ENCODE data around the gene RAD51B. TPM values are rescaled to one million over a fixed set of nuclear protein-coding genes. Genes with fewer than 3 reads are reported as not detected.
A peak's percentile ranks its signal among the peaks of the same experiment; 100 is the strongest.

RAD51B gene
- total and polyA plus RNA-seq, 3 donors from 2014 or later: 5.5 to 22.5 (median 19.1) TPM

DNA sequence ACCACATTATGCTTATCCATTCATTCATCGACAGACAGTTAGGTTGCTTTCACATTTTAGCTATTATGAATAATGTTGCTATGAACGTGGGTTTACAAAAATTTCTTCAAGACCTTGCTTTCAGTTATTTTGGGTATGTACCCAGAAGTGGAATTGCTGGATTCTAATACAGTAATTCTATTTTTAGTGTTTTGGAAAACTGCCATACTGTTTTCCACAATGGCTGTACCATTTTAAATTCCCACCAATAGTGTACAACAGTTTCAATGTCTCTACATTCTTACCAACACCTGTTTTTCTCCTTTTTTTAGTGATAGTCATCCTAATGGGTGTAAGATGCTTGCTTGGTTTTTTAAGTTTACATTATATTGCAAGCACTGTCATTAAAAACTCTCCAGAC, 825.8 kb downstream of the RAD51B start:
- 57 to 62% methylated on average over 2 of the region's 2 CpGs for WGBS, 2 donors
- no peak overlapping the region for H3K27ac ChIP-seq
- no peaks in the 10 kb centered on the region for H3K36me3 ChIP-seq (ENCODE audit: low read depth, missing control alignments)
- TF ChIP-seq, protein P1, sequence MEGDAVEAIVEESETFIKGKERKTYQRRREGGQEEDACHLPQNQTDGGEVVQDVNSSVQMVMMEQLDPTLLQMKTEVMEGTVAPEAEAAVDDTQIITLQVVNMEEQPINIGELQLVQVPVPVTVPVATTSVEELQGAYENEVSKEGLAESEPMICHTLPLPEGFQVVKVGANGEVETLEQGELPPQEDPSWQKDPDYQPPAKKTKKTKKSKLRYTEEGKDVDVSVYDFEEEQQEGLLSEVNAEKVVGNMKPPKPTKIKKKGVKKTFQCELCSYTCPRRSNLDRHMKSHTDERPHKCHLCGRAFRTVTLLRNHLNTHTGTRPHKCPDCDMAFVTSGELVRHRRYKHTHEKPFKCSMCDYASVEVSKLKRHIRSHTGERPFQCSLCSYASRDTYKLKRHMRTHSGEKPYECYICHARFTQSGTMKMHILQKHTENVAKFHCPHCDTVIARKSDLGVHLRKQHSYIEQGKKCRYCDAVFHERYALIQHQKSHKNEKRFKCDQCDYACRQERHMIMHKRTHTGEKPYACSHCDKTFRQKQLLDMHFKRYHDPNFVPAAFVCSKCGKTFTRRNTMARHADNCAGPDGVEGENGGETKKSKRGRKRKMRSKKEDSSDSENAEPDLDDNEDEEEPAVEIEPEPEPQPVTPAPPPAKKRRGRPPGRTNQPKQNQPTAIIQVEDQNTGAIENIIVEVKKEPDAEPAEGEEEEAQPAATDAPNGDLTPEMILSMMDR (IDR thresholded peaks at IDR 0.05): no peak
- no peak for TF ChIP-seq POLR2A (IDR thresholded peaks at IDR 0.05)
- H3K4me1 ChIP-seq: peaks cover 10% of the 10 kb centered on the region
- intact Hi-C loops (cut with DNase I; ENCODE audit: low total_unique reads): no loop called here
- DNase-seq: no peak
- no peak overlapping the region for H3K4me3 ChIP-seq
- H3K27me3 ChIP-seq: no peaks in the 10 kb centered on the region
- H3K9me3 ChIP-seq: no peaks in the 10 kb centered on the region

DNA sequence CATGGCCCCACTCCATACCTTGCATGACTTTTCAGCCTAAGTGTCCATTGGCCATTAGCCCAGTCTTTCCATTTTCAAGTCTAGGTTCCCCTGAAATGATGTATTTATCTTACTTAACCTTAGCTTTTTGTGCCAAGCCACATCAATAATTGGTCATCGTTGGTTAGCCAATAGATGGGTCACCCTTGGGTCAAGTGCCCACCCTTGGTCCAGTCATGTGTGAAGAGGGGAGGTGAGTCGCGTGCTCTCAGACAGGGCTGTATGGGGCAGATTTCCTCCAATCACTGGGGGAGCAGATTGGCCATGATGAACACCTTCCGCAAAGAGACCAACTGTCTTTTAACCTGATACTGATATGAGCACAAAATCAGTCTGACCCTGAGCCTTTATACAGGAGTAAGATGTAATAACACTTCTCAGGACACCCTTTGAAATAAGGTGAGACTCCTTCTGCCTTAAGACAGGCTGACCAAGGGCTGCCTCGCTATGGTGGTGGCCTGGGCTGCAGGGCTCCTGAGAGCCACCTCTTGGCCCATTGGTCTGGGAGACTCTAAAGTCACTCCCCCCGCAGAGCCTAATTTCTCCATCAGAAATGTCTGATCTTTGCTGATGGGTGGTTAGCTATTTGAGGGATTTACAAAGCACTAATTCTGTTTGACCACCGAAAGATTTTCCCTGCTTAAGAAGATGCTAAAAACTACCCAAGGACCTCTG, 830.1 kb downstream of the RAD51B start:
- whole genome bisulfite sequencing, 2 donors: 86 to 91% methylated on average over 7 of the region's 7 CpGs
- no peaks in the 10 kb centered on the region for H3K36me3 ChIP-seq (ENCODE audit: low read depth, missing control alignments)
- no peak overlapping the region for H3K4me3 ChIP-seq
- intact Hi-C loops (cut with DNase I; ENCODE audit: low total_unique reads): no loop called here
- H3K4me1 ChIP-seq: peaks cover 22% of the 10 kb centered on the region
- no peaks in the 10 kb centered on the region for H3K9me3 ChIP-seq
- no peak for DNase-seq
- TF ChIP-seq POLR2A (IDR thresholded peaks at IDR 0.05): no peak
- H3K27ac ChIP-seq: no peak overlapping the region
- no peaks in the 10 kb centered on the region for H3K27me3 ChIP-seq

DNA sequence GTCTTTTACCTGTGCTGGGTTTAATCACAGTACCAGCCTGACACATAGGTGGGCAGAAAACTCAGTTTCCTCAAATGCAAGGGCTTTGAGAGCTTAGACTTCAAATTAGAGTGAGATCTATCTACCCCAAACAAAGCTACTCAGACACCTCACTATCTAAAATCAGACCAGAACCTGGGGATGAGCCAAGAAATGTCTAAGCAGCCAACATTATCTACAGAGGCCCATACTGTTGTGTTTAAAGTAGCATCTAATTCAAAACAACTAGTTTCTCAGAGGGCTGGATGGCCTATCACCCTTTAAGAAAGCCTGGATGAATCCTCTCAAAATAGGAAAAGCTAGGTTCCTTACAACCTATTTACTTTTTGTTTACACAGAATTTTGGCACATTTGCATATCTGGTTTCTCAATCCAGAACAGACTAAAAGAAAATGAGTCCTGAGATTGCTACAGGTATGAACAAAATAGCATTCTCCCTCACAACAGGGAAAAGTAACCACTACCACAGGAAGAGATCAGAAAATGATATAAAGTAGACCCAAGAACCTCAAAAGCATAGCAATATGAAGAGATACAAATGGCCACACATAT, 830.9 kb downstream of the RAD51B start:
- TF ChIP-seq POLR2A (IDR thresholded peaks at IDR 0.05): no peak
- TF ChIP-seq, protein P1 (IDR thresholded peaks at IDR 0.05): no peak
- H3K9me3 ChIP-seq: no peaks in the 10 kb centered on the region
- intact Hi-C loops (cut with DNase I; ENCODE audit: low total_unique reads): no loop called here
- H3K27ac ChIP-seq: peak overlapping the region in 1 of 2 donors; percentile 70
- H3K4me3 ChIP-seq: no peak overlapping the region
- H3K27me3 ChIP-seq: no peaks in the 10 kb centered on the region
- no peaks in the 10 kb centered on the region for H3K36me3 ChIP-seq (ENCODE audit: low read depth, missing control alignments)
- H3K4me1 ChIP-seq: peaks cover 31% of the 10 kb centered on the region
- no peak for DNase-seq

DNA sequence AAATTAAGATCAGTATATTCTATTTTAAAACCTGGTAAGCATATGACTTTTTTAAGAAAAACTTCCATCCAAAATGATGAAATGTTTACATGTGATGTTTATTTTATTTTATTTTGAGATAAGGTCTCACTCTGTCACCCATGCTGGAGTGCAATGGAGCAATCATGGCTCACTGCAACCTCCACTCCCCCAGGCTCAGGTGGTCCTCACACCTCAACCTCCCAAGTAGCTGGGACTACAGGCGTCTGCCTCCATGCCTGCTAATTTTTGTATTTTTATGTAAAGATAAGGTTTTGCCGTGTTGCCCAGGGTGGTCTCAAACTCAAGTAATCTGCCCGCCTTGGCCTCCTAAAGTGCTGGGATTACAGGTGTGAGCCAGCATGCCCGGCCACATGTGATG, 831.5 kb downstream of the RAD51B start:
- no peak for DNase-seq
- peaks cover 35% of the 10 kb centered on the region for H3K4me1 ChIP-seq
- no peaks in the 10 kb centered on the region for H3K27me3 ChIP-seq
- no peak overlapping the region for H3K4me3 ChIP-seq
- peak overlapping the region in 1 of 2 donors; percentile 70 for H3K27ac ChIP-seq
- H3K9me3 ChIP-seq: no peaks in the 10 kb centered on the region
- TF ChIP-seq, protein P1 (IDR thresholded peaks at IDR 0.05): no peak
- H3K36me3 ChIP-seq (ENCODE audit: low read depth, missing control alignments): no peaks in the 10 kb centered on the region
- WGBS, 2 donors: 88 to 89% methylated on average over 4 of the region's 4 CpGs
- intact Hi-C loops (cut with DNase I; ENCODE audit: low total_unique reads): no loop called here

DNA sequence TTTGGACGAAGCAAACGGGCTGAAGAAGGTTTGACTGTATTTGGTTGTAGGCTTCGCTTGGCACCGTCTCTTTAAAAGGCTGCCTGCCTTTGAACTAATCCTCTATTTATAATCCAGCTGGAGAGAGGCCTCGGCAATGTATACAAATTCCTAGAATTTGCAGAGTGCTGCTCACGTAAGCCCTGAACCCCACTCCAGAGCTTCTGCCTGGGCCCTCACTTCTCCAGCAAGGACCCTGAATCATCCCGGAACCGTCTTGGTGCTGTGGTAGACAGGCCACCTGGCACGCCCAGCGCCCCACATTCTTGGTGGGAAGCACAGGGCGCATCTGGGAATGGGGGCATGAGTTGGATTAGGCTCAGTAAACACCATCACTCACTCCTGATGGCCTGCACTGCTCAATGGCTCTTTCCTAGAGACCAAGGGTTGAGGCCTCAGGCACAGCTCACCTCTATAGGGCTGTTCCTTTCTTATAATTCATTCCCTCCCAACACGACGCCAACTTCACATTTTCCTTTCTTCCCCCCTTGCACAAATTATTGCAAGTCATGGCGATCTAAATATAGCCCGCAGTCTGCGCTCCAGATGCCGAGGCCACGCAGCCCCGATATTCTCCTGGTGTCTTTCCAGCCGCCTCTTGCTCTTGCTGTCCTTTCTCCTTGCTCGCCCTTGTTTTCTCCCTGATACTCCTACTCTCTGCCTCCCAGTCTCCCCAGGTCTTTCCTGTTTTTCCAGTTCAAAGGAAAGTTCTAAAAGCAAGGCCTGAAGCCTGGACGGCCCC, 832.3 kb downstream of the RAD51B start:
- peak; percentile 74 for DNase-seq
- H3K27me3 ChIP-seq: no peaks in the 10 kb centered on the region
- intact Hi-C loops (cut with DNase I; ENCODE audit: low total_unique reads): no loop called here
- no peaks in the 10 kb centered on the region for H3K9me3 ChIP-seq
- no peaks in the 10 kb centered on the region for H3K36me3 ChIP-seq (ENCODE audit: low read depth, missing control alignments)
- peak overlapping the region; percentile 45 to 70 for H3K27ac ChIP-seq
- H3K4me1 ChIP-seq: peaks cover 33% of the 10 kb centered on the region
- TF ChIP-seq, protein P1 (IDR thresholded peaks at IDR 0.05): no peak
- no peak for TF ChIP-seq POLR2A (IDR thresholded peaks at IDR 0.05)
- WGBS, 2 donors: 62 to 63% methylated on average over 22 of the region's 22 CpGs
- no peak overlapping the region for H3K4me3 ChIP-seq
